Cerebellar nuclear complex (tissue), 1 donor: ENCODE results near the gene OR6C76.
"Not testable (repeated sequence)": the region's sequence is repeated elsewhere in the genome, so short reads cannot be mapped to it uniquely, and the experiment has no call there.

Source experiments
- DNase-seq, 2 experiments: peaks; one replicate each; lab custom pipeline; 2025; lab: John Stamatoyannopoulos, UW

The OR6C76 gene

GRCh38 chr12:55425954-55426353, at the start of gene OR6C76:
Gene OR6C76, plus strand, starts transcription at chr12:55426254. Its CDS starts 0 bp downstream, at chr12:55426254.
- no peak for DNase-seq

- no peak for DNase-seq
Observed at GRCh38 chr12:55385891-55386290, 40.2 kb upstream of the OR6C76 start.

GRCh38 chr12:55392032-55392795, 33.8 kb upstream of the OR6C76 start:
- no peak for DNase-seq

GRCh38 chr12:55396326-55396725, 29.7 kb upstream of the OR6C76 start:
- no peak for DNase-seq

GRCh38 chr12:55400229-55400628, 25.8 kb upstream of the OR6C76 start, which contains the start of gene OR6C65:
Gene OR6C65, plus strand, starts transcription at chr12:55400529. Its CDS starts 0 bp downstream, at chr12:55400529.
- DNase-seq, result no peak

GRCh38 chr12:55407866-55408265, 18.2 kb upstream of the OR6C76 start:
- DNase-seq, result no peak

GRCh38 chr12:55409133-55409532, 16.9 kb upstream of the OR6C76 start:
- DNase-seq, result not testable (repeated sequence)

- DNase-seq, result not testable (repeated sequence)
Observed at GRCh38 chr12:55412138-55412537, 13.9 kb upstream of the OR6C76 start.

GRCh38 chr12:55413498-55414388, 12.3 kb upstream of the OR6C76 start:
- DNase-seq, result not testable (repeated sequence)

- not testable (repeated sequence) for DNase-seq
Observed at GRCh38 chr12:55414396-55414823, 11.6 kb upstream of the OR6C76 start.

GRCh38 chr12:55414889-55415288, 11.2 kb upstream of the OR6C76 start:
- DNase-seq, result not testable (repeated sequence)

GRCh38 chr12:55416961-55417360, 9.1 kb upstream of the OR6C76 start:
- no peak for DNase-seq

- DNase-seq, result no peak
Observed at GRCh38 chr12:55420307-55420962, 5.6 kb upstream of the OR6C76 start.

- no peak for DNase-seq
Observed at GRCh38 chr12:55428331-55429243, 2.5 kb downstream of the OR6C76 start.

GRCh38 chr12:55441233-55441632, 15.2 kb downstream of the OR6C76 start:
- not testable (repeated sequence) for DNase-seq

- no peak for DNase-seq
Observed at GRCh38 chr12:55443776-55444175, 17.7 kb downstream of the OR6C76 start, which contains the start of gene OR6C2. Gene OR6C2, plus strand, starts transcription at chr12:55444076. Its CDS starts 8,138 bp downstream, at chr12:55452214.

- no peak for DNase-seq
Observed at GRCh38 chr12:55445357-55445756, 19.3 kb downstream of the OR6C76 start.

GRCh38 chr12:55446326-55446725, 20.3 kb downstream of the OR6C76 start:
- no peak for DNase-seq

GRCh38 chr12:55448825-55449224, 22.8 kb downstream of the OR6C76 start:
- DNase-seq, result no peak

GRCh38 chr12:55464926-55465325, 38.9 kb downstream of the OR6C76 start:
- not testable (repeated sequence) for DNase-seq

- no peak for DNase-seq
Observed at GRCh38 chr12:55467836-55468235, 41.8 kb downstream of the OR6C76 start.
